NOMO-1 (cell line): ENCODE measurements around the gene HERC6.
"Not testable (repeated sequence)": the region's sequence is repeated elsewhere in the genome, so short reads cannot be mapped to it uniquely, and the experiment has no call there.

Experiments used
- DNase-seq, 2 experiments: peaks; one replicate each; lab custom pipeline; 2025; ENCODE audit not compliant: unreplicated experiment in 2 of 2; lab: John Stamatoyannopoulos, UW

Gene HERC6

DNA sequence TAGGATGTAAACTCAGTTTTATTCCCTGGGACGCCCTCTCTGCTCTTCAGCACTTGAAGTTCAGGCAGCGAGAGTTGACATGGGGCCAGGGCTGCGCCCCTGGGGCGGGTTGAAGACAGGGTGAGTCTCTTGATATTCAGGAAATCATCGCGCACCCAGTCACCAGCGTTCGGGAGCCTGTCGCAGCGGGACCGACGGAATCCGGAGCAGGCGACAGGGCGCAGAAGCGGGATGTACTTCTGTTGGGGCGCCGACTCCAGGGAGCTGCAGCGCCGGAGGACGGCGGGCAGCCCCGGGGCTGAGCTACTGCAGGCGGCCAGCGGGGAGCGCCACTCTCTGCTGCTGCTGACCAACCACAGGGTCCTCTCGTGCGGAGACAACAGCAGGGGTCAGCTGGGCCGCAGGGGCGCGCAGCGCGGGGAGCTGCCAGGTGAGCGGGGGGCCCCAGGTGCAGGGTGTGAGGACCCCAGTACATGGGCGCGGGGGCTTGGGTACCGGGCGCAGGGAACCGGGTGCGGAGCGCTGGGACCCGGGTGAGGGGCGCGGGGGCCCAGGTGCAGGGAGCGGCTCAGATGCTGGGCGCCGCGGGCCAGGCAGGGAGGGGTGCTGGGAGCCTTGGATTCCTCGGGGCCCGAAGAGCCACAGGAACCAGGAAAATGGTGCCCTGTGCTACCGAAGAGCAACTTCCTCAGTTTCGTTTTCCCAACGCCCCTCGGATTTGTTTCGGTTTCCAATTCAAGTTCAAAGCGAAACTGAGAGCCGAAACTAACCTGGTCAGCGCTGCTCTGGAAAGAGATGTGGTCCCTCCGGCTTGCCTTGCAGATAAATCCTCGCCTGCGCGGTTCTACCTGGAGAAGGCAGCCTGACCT lies at the start of gene HERC6:
HERC6 (plus strand) TSS at position 162 of the 869 bp plus-strand sequence; CDS start at position 232, 70 bp downstream.
- peak; percentile 87 to 98 for DNase-seq

DNA sequence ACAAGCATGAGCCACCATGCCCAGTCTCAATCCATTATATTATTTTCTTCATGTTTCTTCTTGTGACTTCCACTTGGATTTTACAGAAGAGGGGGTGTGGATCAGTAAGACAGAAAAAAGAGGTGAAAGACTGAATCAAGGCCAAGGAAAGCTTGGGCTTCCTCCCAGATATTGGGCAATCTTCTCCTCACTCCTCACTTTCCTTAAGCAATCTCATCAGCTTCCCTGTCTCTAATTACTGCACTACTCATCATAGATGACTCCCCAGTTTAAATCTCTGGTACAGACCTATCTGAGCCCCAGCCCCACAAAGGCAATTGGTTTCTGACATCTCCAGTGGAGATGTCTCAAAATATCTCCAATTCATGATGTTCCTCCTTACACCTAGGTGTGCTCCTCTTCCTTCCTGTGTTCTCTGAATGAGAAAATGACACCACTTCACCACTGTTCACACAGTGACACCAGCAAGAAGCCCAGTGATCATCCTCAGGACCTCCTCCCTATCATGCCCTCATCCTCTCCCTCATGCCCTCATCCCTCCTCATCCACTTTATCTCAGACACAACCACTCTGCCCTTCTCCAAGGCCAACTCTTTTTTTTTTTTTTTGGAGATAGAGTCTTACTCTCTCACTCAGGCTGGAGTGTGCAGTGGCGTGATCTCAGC lies 44.8 kb upstream of the HERC6 start:
- DNase-seq: no peak

DNA sequence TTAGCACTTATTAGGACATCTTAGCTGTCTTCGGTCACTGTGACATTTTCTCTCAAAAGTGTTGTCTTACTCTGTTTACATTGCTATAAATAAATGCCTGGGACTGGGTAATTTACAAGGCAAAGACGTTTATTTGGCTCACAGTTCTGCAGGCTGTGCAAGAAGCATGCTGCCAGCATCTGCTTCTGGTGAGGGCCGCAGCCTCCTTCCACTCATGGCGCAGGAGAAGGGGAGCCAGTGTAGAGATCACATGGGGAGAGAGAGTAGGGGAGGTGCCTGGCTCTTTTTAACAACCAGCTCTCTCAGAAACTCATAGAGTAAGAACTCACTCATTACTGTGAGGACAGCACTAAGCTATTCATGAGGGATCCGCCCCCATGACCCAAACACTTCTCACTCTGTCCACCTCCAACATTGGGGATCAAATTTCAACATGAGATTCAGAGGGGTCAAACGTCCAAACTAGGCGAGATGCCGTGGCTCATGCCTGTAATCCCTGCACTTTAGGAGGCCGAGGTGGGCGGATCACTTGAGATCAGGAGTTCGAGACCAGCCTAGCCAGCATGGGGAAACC lies 43.5 kb upstream of the HERC6 start:
- DNase-seq: no peak

DNA sequence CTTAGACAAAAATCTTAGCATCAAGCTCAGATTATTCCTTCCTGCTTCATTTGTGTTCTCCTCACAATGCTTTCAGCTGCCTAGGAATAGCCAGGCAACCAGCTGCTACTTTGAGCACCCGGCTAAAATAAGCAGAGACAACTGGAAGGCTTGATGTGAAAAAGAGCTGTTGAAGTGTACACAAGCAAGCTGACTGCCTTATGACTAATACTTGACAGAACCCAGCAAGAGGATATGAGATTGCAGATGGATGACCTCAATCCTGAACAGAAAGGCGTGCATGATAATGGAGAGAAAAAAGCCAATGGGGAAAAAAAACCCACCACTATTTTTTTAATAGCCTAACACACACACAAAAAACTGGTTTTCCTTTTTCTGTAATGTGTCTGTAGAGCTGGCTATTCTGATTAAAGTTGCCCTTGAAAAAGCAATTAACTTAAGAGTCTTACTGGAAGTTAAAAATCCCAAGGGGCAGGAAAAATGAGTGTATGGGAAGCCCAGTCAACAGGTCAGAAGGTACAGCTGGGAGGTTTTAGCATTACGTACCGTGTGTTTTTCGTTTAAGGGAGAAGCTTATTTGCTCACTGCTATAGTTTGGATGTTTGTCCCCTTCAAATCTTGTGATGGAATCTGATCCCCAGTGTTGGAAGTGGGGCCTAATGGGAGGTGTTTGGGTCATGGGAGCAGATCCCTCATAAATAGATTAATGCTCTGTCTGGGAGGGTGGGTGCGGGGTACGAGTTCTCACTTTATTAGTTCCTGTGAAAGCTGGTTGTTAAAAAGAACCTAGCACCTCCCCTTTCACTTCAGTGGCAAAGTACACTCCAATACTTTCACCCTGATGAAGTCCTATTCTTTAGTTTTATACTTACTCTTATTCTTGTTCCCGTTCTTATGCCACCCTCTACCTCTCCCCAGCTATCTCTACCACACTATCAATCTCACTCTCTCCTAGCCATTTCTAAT lies 37.1 kb upstream of the HERC6 start:
- DNase-seq: no peak

DNA sequence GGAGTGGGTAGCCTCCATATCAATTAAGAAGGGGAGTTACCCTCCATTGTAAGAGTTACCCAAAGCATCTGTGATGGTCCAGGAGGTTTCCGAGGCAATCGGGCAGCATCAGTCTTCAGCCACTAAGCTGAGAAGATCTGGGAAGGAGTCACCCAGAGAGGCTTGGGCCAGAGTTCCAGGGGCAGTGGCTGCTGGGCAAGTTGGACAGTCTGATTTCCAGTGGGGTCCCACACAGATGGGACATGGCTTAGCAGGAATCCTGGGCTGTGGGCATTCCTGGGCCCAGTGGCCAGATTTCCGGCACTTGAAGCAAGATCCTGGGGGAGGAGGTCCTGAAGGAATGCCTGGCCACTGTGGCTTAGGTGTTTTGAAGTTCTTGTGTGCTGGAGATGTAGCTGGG lies 31.8 kb upstream of the HERC6 start:
- not testable (repeated sequence) for DNase-seq

DNA sequence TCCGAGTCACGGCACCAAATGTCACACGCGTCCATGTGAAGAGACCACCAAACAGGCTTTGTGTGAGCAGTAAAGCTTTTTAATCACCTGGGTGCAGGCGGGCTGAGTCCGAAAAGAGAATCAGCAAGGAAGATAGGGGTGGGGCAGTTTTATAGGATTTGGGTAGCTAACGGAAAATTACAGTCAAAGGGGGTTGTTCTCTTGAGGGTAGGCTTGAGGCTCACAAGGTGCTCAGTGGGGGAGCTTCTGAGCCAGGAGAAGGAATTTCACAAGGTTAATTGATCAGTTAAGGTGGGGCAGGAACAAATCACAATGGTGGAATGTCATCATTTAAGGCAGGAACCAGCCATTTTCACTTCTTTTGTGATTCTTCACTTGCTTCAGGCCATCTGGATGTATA lies 29.9 kb upstream of the HERC6 start:
- not testable (repeated sequence) for DNase-seq

DNA sequence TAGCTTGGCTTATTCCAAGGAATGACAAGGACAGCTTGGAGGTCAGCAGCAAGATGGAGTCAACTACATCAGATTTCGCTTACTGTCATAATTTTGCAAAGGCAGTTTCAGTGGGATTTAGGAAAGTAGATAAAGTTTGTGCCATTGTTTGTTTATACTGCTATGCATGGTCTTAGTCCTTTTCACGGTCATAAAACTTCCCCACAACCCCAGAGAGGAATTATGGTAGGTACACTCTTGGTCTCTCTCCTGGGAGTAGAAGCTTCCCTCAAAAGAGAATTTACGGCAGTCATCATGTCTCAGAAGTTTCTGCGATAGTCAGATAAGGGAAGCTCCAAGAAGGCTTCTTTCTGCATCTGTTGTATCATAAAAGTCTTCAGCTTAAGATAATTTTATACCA lies 27.9 kb upstream of the HERC6 start:
- no peak for DNase-seq

DNA sequence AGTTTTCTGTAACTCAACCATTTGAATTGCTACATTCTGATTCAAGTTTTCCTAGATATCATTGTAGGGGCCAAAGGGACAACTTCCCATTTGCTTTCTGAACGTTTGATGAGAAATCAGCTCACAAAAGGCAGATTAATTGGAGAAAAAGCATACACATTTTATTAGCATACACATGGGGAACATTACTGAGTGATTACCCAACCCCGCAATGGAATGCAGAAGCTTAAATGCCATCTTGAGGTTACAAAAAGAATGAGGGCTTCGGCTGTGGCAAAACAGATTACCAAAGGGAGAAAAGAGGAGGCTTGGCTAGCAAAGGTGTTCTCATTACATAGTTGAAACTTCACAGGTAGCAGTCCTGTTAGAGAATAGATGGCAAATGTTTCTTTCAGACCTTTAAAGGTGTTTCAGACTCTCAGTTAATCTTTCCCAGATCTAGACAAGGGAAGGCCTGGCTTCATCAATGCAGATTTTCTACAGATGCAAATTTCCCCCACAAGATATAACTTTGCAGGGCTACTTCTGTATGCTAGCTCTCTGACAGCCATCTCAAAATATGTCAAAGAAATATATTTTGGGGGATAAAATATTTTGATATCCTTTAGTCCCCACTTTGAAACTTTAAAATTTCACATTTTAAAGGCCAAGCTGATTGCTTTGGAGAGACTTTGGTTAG lies 26.5 kb upstream of the HERC6 start:
- peak; percentile 18 to 25 for DNase-seq

DNA sequence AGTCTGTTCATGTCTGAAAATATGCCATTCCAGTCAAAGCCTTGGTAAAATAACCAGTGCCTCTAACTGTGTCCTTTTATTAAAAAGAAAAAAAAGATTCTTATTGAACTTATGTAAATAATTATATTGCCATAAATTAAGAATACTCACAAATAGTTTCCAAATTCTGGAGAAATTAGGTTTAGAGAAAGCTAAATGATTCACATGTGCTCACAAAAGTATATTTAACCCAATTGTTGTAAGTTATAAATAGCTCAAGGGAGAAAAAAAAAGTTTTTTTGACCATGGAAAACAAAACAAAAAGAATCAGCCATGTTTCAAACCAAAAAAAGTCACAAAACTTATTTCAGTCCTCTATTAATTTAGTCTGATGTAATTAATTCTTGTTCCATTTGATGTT lies 25.3 kb upstream of the HERC6 start:
- no peak for DNase-seq

DNA sequence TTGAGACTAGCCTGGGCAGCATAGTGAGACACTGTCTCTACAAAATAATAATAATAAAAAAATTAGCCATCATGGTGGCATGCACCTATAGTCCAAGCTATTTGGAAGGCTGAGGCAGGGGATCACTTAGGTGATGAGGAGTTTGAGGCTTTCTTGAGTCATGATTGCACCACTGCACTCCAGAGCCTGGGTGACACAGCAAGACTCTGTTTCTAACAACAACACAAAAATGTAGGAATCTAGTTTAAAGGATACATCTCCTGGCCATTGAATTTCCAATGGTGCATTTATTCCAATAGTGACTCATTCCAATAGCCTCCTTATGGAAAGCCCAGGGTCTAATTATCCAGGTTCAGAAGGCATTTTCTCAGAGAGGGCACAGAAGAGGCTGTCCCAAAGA lies 21.9 kb upstream of the HERC6 start:
- no peak for DNase-seq

DNA sequence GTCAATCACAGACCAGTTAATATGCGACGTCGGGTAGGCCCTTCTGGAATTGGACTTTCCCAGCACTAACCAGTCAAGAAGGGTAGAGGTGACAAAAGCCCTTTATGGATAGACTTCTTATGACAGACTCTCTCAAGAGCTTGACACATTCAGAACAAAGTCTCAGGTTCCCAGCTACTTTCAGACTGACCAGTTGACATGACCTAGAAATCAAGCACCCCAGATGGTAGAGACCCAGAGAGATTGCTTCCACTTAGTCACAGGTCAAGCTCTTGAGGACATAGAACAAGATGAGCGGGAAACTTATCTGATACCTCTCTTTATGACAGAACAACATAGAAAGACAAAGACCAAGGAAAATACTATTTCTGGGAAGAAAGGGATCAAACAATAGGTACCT lies 21.4 kb upstream of the HERC6 start:
- DNase-seq: no peak

DNA sequence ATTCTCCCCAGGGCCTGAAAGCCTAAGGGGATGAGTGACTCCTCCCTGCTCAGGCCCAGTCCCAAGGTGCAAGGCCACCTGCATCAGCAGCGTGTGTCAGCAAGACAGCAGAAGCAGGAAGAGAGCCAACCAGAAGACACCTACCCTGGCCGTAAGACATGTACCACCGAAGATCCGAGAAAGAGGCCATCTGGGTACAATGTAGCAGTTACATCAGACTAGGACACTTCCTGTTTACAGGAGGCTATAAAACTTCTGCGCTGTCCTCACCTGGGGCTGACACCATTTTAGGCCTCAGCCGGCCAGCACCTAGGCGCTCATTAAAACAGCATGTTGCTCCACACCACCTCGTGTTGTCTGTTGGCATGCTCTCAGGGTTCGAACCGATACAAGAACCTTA lies 19.1 kb upstream of the HERC6 start:
- DNase-seq: no peak

DNA sequence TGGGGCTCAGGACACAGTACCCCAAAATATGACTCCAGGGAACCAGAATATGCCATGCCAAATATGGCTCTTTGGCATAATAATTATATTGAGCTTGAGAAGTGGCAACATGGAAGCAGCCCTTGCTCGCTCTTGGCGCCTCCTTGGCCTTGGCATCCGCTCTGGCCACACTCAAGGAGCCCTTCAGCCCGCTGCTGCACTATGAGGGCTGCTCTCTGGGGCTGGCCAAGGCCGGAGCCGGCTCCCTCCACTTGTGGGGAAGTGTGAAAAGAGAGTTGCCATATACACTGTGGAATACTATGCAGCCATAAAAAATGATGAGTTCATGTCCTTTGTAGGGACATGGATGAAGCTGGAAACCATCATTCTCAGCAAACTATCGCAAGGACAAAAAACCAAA lies 18.4 kb upstream of the HERC6 start:
- no peak for DNase-seq

DNA sequence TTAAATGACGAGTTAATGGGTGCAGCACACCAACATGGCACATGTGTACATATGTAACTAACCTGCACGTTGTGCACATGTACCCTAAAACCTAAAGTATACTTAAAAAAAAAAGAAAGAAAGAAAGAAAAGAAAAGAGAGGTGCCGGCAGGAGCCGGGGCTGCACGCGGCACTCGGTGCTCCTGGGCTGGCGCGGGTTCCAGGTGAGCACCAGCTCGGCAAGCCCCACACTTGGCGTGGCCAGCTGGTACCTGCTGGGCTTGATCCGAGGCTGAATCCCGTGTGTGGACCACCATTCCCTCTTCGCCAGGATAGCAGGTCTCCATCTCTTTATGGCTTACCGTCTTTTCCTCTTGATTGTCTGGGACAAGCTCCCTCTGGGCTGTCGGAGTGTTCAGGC lies 17.9 kb upstream of the HERC6 start:
- DNase-seq: no peak

DNA sequence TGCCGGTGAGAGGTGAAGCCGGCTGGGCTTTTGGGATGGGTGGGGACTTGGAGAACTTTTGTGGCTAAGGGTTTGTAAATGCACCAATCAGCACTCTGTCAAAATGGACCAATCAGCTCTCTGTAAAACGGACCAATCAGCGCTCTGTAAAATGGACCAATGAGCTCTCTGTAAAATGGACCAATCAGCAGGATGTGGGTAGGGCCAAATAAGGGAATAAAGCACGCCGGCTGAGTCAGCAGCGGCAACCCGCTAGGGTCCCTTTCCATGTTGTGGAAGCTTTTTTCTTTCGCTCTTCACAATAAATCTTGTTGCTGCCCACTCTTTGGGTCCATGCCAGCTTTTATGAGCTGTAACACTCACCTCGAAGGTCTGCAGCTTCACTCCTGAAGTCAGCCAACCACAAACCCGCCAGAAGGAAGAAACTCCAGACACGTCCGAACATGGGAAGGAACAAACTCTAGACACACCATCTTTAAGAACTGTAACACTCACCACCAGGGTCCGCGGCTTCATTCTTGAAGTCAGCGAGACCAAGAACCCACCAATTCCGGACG lies 17.4 kb upstream of the HERC6 start:
- not testable (repeated sequence) for DNase-seq

DNA sequence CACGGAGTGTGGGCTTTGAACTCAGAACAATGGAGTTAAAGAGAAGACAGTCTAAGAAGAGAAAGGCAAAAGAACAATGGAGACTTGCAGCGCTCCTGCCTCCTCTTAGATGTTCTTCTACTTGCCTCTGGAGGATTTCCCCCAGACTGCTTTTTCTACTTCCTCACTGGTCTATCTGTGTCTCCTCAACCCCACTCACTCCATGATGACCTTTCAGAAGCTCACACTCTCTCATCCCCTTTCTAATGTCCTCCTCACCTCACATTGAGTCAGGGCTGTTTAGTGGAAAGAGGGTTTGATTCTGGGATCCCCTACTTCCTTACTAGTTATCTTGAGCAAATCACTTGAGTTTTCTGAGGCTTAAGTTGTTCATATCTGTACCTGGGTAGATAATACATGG lies 12.2 kb upstream of the HERC6 start:
- DNase-seq: no peak

DNA sequence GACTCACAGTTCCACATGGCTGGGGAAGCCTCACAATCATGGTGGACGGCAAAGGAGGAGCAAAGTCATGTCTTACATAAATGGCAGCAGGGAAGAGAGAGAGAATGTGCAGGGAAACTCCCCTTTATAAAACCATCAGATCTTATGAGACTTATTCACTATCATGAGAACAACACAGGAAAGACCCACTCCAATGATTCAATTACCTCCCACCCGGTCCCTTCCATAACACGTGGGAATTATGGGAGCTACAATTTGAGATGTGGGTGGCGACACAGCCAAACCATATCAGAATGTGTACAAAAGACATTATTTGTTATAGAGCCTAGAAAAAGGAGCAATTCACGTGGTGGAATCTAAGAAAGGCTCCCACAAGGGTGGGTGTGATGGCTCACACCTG lies 10.8 kb upstream of the HERC6 start:
- no peak for DNase-seq

DNA sequence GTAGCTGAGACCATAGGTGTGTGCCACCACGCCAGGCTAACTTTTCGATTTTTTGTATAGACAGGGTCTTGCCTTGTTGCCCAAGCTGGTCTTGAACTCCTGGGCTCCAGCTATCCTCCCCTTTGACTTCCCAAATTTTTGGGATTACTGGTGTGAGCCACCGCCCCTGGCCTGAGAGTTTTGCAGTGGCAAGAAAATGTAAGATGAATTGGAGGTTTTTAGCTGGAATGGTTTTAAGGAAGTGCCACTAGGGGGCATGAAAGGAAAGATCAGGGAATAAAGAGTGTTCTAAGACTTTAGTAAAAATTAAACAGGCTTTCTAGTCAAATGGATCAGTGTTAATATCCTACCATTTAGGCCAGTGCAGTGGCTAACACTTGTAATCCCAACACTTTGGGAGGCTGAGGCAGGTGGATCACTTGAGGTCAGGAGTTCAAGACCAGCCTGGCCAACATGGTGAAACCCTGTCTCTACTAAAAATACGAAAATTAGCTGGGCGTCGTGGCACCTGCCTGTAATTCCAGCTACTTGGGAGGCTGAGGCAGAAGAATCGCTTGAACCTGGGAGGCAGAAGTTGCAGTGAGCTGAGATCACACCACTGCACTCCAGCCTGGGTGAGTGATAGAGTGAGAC lies 9.4 kb upstream of the HERC6 start:
- peak in 1 of 2 experiments; percentile 17 for DNase-seq

DNA sequence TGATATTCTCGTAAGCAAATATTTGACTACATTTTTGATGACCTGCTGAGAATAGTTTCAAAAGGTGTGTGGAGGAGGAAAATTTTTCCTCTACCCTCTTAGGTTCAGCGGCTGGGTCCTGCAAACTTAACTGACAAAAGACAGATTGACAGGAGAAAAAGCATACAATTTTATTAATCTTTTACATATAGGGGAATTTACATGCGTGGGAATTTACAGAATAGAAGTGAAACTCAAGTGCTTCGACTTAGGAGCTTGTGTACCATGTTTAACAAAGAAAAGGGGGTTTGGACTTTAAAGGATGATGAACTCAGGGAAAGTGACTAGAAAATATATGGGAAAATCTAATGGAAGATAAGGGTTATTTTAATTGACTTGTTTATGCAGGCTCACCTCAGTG lies 2.5 kb downstream of the HERC6 start:
- no peak for DNase-seq
